BJ (cell line): Measurements from ENCODE around the gene FBXO8. TPM values are rescaled to one million over a fixed set of nuclear protein-coding genes. Genes with fewer than 3 reads are reported as not detected.

Experiments used
- CTCF ChIA-PET: fragments of 350-600 bp; formaldehyde crosslinking; extraction: SDS; loops from one replicate; lab custom pipeline; 2021; ENCODE audit warnings: antibody characterized with exemption, inconsistent platforms; lab: Yijun Ruan, JAX
- POLR2A ChIA-PET: fragments of 300-600 bp; sonication (Branson Sonifier 250); formaldehyde crosslinking; extraction: SDS; loops from one replicate; lab custom pipeline; 2021; ENCODE audit warnings: antibody characterized with exemption; lab: Charles Lee
- DNase-seq: peaks from one replicate; pipeline ENCODE4 v3.0.0-alpha.2; 2011; ENCODE audit warnings: low read depth
- H3K27me3 ChIP-seq: 2 replicates; pipeline ENCODE4 v1.6.0; 2011; ENCODE audit warnings: low read length; ENCODE audit not compliant: control insufficient read depth, insufficient read depth
- H3K36me3 ChIP-seq: 2 replicates; pipeline ENCODE4 v1.5.1; 2011; ENCODE audit warnings: low read length; ENCODE audit not compliant: control insufficient read depth, insufficient read depth
- H3K4me3 ChIP-seq: 2 replicates; pipeline ENCODE4 v1.5.1; 2011; ENCODE audit warnings: low read depth, mild to moderate bottlenecking, control low read depth, low read length
- CTCF ChIP-seq: IDR thresholded peaks from 2 replicates; pipeline ENCODE4 v1.5.1; 2011; ENCODE audit warnings: low read depth, mild to moderate bottlenecking, control low read depth, inconsistent platforms, low read length, moderate library complexity; ENCODE audit not compliant: insufficient read depth
- polyA plus RNA-seq: library from polyadenylated mRNA; depleted of rRNA; stranded (reverse); fragments of >200 nt; gene quantifications from 2 replicates; pipeline ENCODE4 v1.2.3, GENCODE V29; 2011

Gene FBXO8
- polyA plus RNA-seq, 1 experiment, result 19.5 TPM

GRCh38 chr4:174260099-174260498 is 23.4 kb downstream of the FBXO8 start:
- Histone ChIP-seq H3K27me3 (no peaks in the 10 kb centered on the region), H3K36me3 (0 out of 2 replicates have a peak, but pooled peaks cover 1% of the 10 kb centered on the region), H3K4me3 (no peak overlapping the region)
- no peak for TF ChIP-seq CTCF
- CTCF ChIA-PET, result no interaction called here
- peak; percentile 20 for DNase-seq
- POLR2A ChIA-PET, result no interaction called here

GRCh38 chr4:174259580-174259979 is 23.9 kb downstream of the FBXO8 start:
- DNase-seq, result no peak
- Histone ChIP-seq H3K4me3 (no peak overlapping the region), H3K27me3 (no peaks in the 10 kb centered on the region), H3K36me3 (0 out of 2 replicates have a peak, but pooled peaks cover 1% of the 10 kb centered on the region)
- no peak for TF ChIP-seq CTCF
- CTCF ChIA-PET, result no interaction called here
- POLR2A ChIA-PET, result no interaction called here

GRCh38 chr4:174256277-174256713 is 27.2 kb downstream of the FBXO8 start:
- ChIA-PET CTCF (interaction anchor here (1.2 kb wide), 1 partner anchor 10 kb away, joined by 4 read pairs; no protein-coding TSS in a partner anchor), POLR2A (no interaction called here)
- DNase-seq, result peak; percentile 15
- H3K4me3 ChIP-seq, result no peak overlapping the region
- no peaks in the 10 kb centered on the region for H3K27me3 ChIP-seq
- H3K36me3 ChIP-seq, result 0 out of 2 replicates have a peak, but pooled peaks cover 1% of the 10 kb centered on the region
- TF ChIP-seq CTCF, result no peak

- ChIA-PET CTCF (interaction anchor here (1.2 kb wide), 1 partner anchor 9 kb away, joined by 4 read pairs; no protein-coding TSS in a partner anchor), POLR2A (no interaction called here)
- Histone ChIP-seq H3K27me3 (no peaks in the 10 kb centered on the region), H3K4me3 (no peak overlapping the region), H3K36me3 (0 out of 2 replicates have a peak, but pooled peaks cover 1% of the 10 kb centered on the region)
- DNase-seq, result no peak
- no peak for TF ChIP-seq CTCF
These were observed 27.7 kb downstream of the FBXO8 start for GRCh38 chr4:174255786-174256185.

- H3K36me3 ChIP-seq, result 0 out of 2 replicates have a peak, but pooled peaks cover 1% of the 10 kb centered on the region
- CTCF ChIA-PET, result interaction anchor here (1.2 kb wide), 1 partner anchor 9 kb away, joined by 4 read pairs; no protein-coding TSS in a partner anchor
- H3K4me3 ChIP-seq, result no peak overlapping the region
- DNase-seq, result no peak
- no peak for TF ChIP-seq CTCF
- H3K27me3 ChIP-seq, result no peaks in the 10 kb centered on the region
- POLR2A ChIA-PET, result no interaction called here
These were observed 28.1 kb downstream of the FBXO8 start for GRCh38 chr4:174255374-174255773.
